GM18526 (cell line): Measurements from ENCODE around the gene TAP2.

Source experiments
- POLR2A ChIP-seq: IDR thresholded peaks from 3 replicates; pipeline ENCODE4 v1.6.1; 2011; ENCODE audit not compliant: insufficient read length; ENCODE audit errors: extremely low read depth

Gene TAP2

GRCh38 chr6:32857156-32857891 lies 18.8 kb upstream of the TAP2 start:
- TF ChIP-seq POLR2A = no peak

- no peak for TF ChIP-seq POLR2A
Observed at GRCh38 chr6:32855467-32856174, 17.1 kb upstream of the TAP2 start.

- peak; percentile 24 for TF ChIP-seq POLR2A
Observed at GRCh38 chr6:32854376-32855178, 16.0 kb upstream of the TAP2 start.

- TF ChIP-seq POLR2A = peak; percentile 95
Observed at GRCh38 chr6:32853541-32854375, 15.2 kb upstream of the TAP2 start, which contains the start of the genes PSMB9 and TAP1. TSS of gene PSMB9 (plus strand) at chr6:32854192. CDS start at chr6:32854230, 38 bp downstream. TSS of gene TAP1 (minus strand) at chr6:32853704. CDS start at chr6:32853636, 68 bp downstream.

- TF ChIP-seq POLR2A = peak; percentile 44
Observed at GRCh38 chr6:32852844-32853540, 14.5 kb upstream of the TAP2 start.

GRCh38 chr6:32852018-32852843 lies 13.7 kb upstream of the TAP2 start:
- TF ChIP-seq POLR2A = no peak

GRCh38 chr6:32851025-32851424 lies 12.5 kb upstream of the TAP2 start:
- no peak for TF ChIP-seq POLR2A

GRCh38 chr6:32849126-32849525 lies 10.6 kb upstream of the TAP2 start:
- TF ChIP-seq POLR2A = no peak

- no peak for TF ChIP-seq POLR2A
Observed at GRCh38 chr6:32847795-32848194, 9.3 kb upstream of the TAP2 start.

GRCh38 chr6:32847004-32847403 lies 8.5 kb upstream of the TAP2 start:
- no peak for TF ChIP-seq POLR2A

GRCh38 chr6:32845384-32845884 lies 6.9 kb upstream of the TAP2 start:
- peak; percentile 45 for TF ChIP-seq POLR2A

- peak; percentile 89 for TF ChIP-seq POLR2A
Observed at GRCh38 chr6:32844839-32845383, 6.4 kb upstream of the TAP2 start.
